ENCODE results near the gene PIKFYVE.

The PIKFYVE gene

DNA sequence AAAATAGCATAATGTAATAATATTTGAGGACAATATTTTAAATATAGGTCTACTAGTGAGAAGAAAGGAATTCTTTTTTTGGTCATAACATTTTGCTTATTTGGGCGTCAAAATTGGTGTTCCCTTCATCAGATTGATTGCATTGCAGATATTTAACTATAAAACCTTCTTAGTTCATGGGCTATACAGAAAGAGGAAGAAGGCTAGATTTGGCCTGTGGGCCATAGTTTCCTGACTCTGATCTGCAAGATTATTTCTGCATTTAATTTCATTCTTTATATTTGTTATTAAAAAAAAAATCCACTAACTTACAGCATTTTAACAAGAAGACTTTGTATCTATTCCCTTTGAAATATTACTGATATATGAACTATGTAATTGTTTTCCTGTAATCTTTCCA is 31.9 kb downstream of the PIKFYVE start:
- Histone ChIP-seq H2AFZ (ENCODE audit: low read depth, low read length, severe bottlenecking) (no peak overlapping the region), H3K27me3 (ENCODE audit: low read length) (no peaks in the 10 kb centered on the region), H3K4me3 (ENCODE audit: insufficient read depth, low read length, poor library complexity, severe bottlenecking) (no peak overlapping the region), H3K9me2 (replicated peaks; ENCODE audit: insufficient read depth, low read length) (no peaks in the 10 kb centered on the region), H3K4me2 (ENCODE audit: low read depth, low read length, poor library complexity, severe bottlenecking) (no peak overlapping the region), H4K20me1 (ENCODE audit: low read depth, low read length) (no peaks in the 10 kb centered on the region), H3K9ac (ENCODE audit: low read length) (no peak overlapping the region), H3K36me3 (ENCODE audit: low read length) (peaks cover 27% of the 10 kb centered on the region; the same call in 1 of the 2 replicates), H3K79me2 (ENCODE audit: insufficient read depth, low read length) (no peaks in the 10 kb centered on the region), H3K27ac (ENCODE audit: low read depth, low read length) (no peak overlapping the region), H3K9me3 (ENCODE audit: insufficient read depth, low read length) (no peaks in the 10 kb centered on the region), H3F3A (ENCODE audit: insufficient read depth) (no peaks in the 10 kb centered on the region; the same call in 1 of the 2 replicates)
- no peak for TF ChIP-seq EZH2phosphoT487 (conservative IDR thresholded peaks at IDR 0.05; ENCODE audit: low read length)

DNA sequence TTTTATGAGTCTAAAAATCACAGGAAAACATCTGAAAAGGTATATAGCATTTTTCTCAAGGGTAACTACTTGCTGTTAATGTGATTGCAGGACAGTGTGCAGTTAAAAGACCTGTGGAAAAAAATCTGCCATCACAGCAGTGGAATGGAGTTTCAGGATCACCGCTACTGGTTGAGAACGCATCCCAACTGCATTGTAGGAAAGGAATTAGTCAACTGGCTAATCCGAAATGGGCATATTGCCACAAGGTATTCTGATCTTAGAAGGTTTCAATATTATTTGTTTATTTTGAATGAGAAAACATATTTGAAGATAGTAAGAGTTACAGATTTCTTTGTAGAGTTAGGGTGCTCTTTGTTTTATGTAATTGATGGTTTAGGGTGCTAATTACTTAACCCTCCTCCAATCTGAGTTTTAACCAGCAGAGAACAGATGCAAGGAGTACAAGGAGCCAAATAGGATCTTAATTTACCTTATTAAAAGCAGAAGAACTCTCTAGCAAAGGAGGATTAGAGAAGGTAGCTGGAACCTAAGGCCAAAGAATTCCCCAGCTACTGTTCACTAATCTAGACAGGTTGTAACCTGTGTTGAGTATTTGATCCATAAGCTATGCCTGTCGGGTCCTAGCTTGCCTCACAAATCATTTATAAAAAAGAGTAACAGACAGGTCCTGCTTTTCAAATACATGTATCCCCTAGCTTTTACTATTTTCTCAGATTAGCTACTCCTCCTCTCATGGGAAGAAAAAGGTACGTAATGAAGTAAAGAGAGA is 35.0 kb downstream of the PIKFYVE start:
- H3K27ac ChIP-seq (ENCODE audit: low read depth, low read length): no peak overlapping the region
- H3K4me3 ChIP-seq (ENCODE audit: insufficient read depth, low read length, poor library complexity, severe bottlenecking): no peak overlapping the region
- no peak overlapping the region for H3K9ac ChIP-seq (ENCODE audit: low read length)
- TF ChIP-seq, protein P1, sequence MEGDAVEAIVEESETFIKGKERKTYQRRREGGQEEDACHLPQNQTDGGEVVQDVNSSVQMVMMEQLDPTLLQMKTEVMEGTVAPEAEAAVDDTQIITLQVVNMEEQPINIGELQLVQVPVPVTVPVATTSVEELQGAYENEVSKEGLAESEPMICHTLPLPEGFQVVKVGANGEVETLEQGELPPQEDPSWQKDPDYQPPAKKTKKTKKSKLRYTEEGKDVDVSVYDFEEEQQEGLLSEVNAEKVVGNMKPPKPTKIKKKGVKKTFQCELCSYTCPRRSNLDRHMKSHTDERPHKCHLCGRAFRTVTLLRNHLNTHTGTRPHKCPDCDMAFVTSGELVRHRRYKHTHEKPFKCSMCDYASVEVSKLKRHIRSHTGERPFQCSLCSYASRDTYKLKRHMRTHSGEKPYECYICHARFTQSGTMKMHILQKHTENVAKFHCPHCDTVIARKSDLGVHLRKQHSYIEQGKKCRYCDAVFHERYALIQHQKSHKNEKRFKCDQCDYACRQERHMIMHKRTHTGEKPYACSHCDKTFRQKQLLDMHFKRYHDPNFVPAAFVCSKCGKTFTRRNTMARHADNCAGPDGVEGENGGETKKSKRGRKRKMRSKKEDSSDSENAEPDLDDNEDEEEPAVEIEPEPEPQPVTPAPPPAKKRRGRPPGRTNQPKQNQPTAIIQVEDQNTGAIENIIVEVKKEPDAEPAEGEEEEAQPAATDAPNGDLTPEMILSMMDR (IDR thresholded peaks at IDR 0.05; ENCODE audit: insufficient read depth, low read length, poor library complexity, severe bottlenecking): no peak
- no peak for TF ChIP-seq EZH2phosphoT487 (conservative IDR thresholded peaks at IDR 0.05; ENCODE audit: low read length)
- no peak overlapping the region for H3K4me2 ChIP-seq (ENCODE audit: low read depth, low read length, poor library complexity, severe bottlenecking)
- H4K20me1 ChIP-seq (ENCODE audit: low read depth, low read length): no peaks in the 10 kb centered on the region
- H3K27me3 ChIP-seq (ENCODE audit: low read length): no peaks in the 10 kb centered on the region
- no peaks in the 10 kb centered on the region for H3K9me3 ChIP-seq (ENCODE audit: insufficient read depth, low read length)
- H3F3A ChIP-seq (ENCODE audit: insufficient read depth): no peaks in the 10 kb centered on the region; the same call in 1 of the 2 replicates
- peaks cover 25% of the 10 kb centered on the region; the same call in 1 of the 2 replicates for H3K36me3 ChIP-seq (ENCODE audit: low read length)
- H2AFZ ChIP-seq (ENCODE audit: low read depth, low read length, severe bottlenecking): no peak overlapping the region
- no peaks in the 10 kb centered on the region for H3K9me2 ChIP-seq (replicated peaks; ENCODE audit: insufficient read depth, low read length)
- no peaks in the 10 kb centered on the region for H3K79me2 ChIP-seq (ENCODE audit: insufficient read depth, low read length)

DNA sequence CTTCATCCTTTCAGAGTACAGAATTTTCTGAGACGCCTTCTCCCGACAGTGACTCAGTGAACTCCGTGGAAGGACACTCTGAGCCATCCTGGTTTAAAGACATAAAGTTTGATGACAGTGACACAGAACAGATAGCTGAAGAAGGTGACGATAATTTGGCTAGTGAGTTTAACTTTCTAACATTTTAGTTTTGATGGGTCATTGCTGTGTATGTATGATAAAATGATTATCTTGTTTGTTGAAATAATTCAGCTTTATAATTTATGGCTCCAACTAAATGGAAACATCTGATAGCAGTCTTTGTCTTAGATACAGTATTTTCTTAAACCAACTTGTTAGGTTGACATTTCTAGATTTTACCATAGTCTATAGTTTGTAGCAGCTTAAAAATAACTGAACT is 38.1 kb downstream of the PIKFYVE start:
- H3K36me3 ChIP-seq (ENCODE audit: low read length): peaks cover 27% of the 10 kb centered on the region; the same call in 1 of the 2 replicates

More for the DNA sequence above, 38.1 kb downstream of the PIKFYVE start:
- no peaks in the 10 kb centered on the region for H3K79me2 ChIP-seq (ENCODE audit: insufficient read depth, low read length)
- TF ChIP-seq, protein P1 (IDR thresholded peaks at IDR 0.05; ENCODE audit: insufficient read depth, low read length, poor library complexity, severe bottlenecking): no peak
- no peak for TF ChIP-seq EZH2phosphoT487 (conservative IDR thresholded peaks at IDR 0.05; ENCODE audit: low read length)
- no peak overlapping the region for H3K9ac ChIP-seq (ENCODE audit: low read length)
- H4K20me1 ChIP-seq (ENCODE audit: low read depth, low read length): no peaks in the 10 kb centered on the region
- H2AFZ ChIP-seq (ENCODE audit: low read depth, low read length, severe bottlenecking): no peak overlapping the region
- no peak overlapping the region for H3K4me3 ChIP-seq (ENCODE audit: insufficient read depth, low read length, poor library complexity, severe bottlenecking)
- H3K9me2 ChIP-seq (replicated peaks; ENCODE audit: insufficient read depth, low read length): no peaks in the 10 kb centered on the region
- no peak overlapping the region for H3K27ac ChIP-seq (ENCODE audit: low read depth, low read length)
- H3K9me3 ChIP-seq (ENCODE audit: insufficient read depth, low read length): no peaks in the 10 kb centered on the region
- H3K4me2 ChIP-seq (ENCODE audit: low read depth, low read length, poor library complexity, severe bottlenecking): no peak overlapping the region
- H3F3A ChIP-seq (ENCODE audit: insufficient read depth): no peaks in the 10 kb centered on the region
- H3K27me3 ChIP-seq (ENCODE audit: low read length): no peaks in the 10 kb centered on the region
